H1 (cell line): ENCODE data around the gene NRP2. TPM values are rescaled to one million over a fixed set of nuclear protein-coding genes. Genes with fewer than 3 reads are reported as not detected.

ENCODE experiments used
- CTCF ChIA-PET: fragments of 300-600 bp; sonication (Branson Sonifier 250); formaldehyde crosslinking; loops from one replicate; lab custom pipeline; 2021; ENCODE audit not compliant: partially characterized antibody; lab: Charles Lee
- POLR2A ChIA-PET: fragments of 300-600 bp; sonication (Branson Sonifier 250); formaldehyde crosslinking; loops from one replicate; lab custom pipeline; 2021; ENCODE audit warnings: inconsistent platforms; ENCODE audit not compliant: partially characterized antibody; lab: Charles Lee
- DNase-seq, 2 experiments: peaks; one replicate each; pipeline versions ENCODE4 v3.0.0 to v3.0.0-alpha.2; 2010 to 2022; ENCODE audit warnings: low spot score in 2 of 2, low read depth in 1 of 2, mixed read lengths in 1 of 2
- FAIRE-seq: peaks from 2 replicates; lab custom pipeline; 2011; peaks lifted over from hg19 to GRCh38; lab: Jason Lieb, UNC
- H2AFZ ChIP-seq: 2 replicates; pipeline ENCODE4 v1.8.1; 2012; ENCODE audit warnings: low read length, inconsistent platforms
- H2AK5ac ChIP-seq: 2 replicates; pipeline ENCODE4 v1.6.1; 2013; ENCODE audit warnings: low read depth, low read length
- H2BK120ac ChIP-seq: replicated peaks from 2 replicates; pipeline ENCODE3; 2013; ENCODE audit warnings: low read depth, low read length, inconsistent platforms
- H2BK12ac ChIP-seq: 2 replicates; pipeline ENCODE4 v1.6.1; 2013; ENCODE audit warnings: low read depth, low read length
- H2BK15ac ChIP-seq: 2 replicates; pipeline ENCODE4 v1.6.1; 2013; ENCODE audit warnings: low read length
- H2BK20ac ChIP-seq: 2 replicates; pipeline ENCODE4 v1.6.1; 2013; ENCODE audit warnings: low read length
- H2BK5ac ChIP-seq: 2 replicates; pipeline ENCODE4 v1.6.1; 2013; ENCODE audit warnings: low read depth, low read length
- H3K14ac ChIP-seq: 2 replicates; pipeline ENCODE4 v1.6.1; 2013; ENCODE audit warnings: inconsistent platforms; ENCODE audit not compliant: insufficient read length
- H3K18ac ChIP-seq: 2 replicates; pipeline ENCODE4 v1.6.1; 2013; ENCODE audit warnings: low read length; ENCODE audit errors: extremely low read depth
- H3K23ac ChIP-seq: 2 replicates; pipeline ENCODE4 v1.6.1; 2013; ENCODE audit warnings: inconsistent platforms; ENCODE audit not compliant: insufficient read length
- H3K23me2 ChIP-seq: 2 replicates; pipeline ENCODE4 v1.6.1; 2013; ENCODE audit warnings: low read depth, low read length
- H3K27ac ChIP-seq: 2 replicates; pipeline ENCODE4 v1.6.1; 2011; ENCODE audit warnings: low read depth, low read length, inconsistent platforms
- H3K27me3 ChIP-seq, 4 experiments: replicated peaks in 1 of 4; 1 replicate in 1 of 4; 2 replicates in 3 of 4; pipeline versions ENCODE4 v1.6.1 to v1.8.1; 2011 to 2013; ENCODE audit warnings: low read length in 3 of 4, mild to moderate bottlenecking in 3 of 4, inconsistent platforms in 2 of 4, mixed read lengths in 2 of 4, moderate library complexity in 1 of 4; ENCODE audit not compliant: control insufficient read depth in 3 of 4, insufficient read depth in 3 of 4; ENCODE audit errors: extremely low read depth in 1 of 4
- H3K36me3 ChIP-seq, 4 experiments: 2 replicates each; pipeline versions ENCODE4 v1.6.1 to v1.8.1; 2011 to 2013; ENCODE audit warnings: mild to moderate bottlenecking in 4 of 4, low read length in 3 of 4, moderate library complexity in 2 of 4, control low read depth in 1 of 4, inconsistent platforms in 1 of 4; ENCODE audit not compliant: insufficient read depth in 4 of 4, control insufficient read depth in 2 of 4
- H3K4ac ChIP-seq: replicated peaks from 2 replicates; pipeline ENCODE3; 2013; ENCODE audit warnings: low read length, low read depth, mixed read lengths, inconsistent platforms; ENCODE audit not compliant: insufficient read length
- H3K4me1 ChIP-seq, 4 experiments: replicated peaks in 1 of 4; 1 replicate in 1 of 4; 2 replicates in 3 of 4; pipeline versions ENCODE4 v1.6.1 to v1.8.1; 2011 to 2013; ENCODE audit warnings: low read length in 3 of 4, inconsistent platforms in 2 of 4, mixed read lengths in 1 of 4; ENCODE audit not compliant: insufficient read depth in 4 of 4, control insufficient read depth in 3 of 4
- H3K4me2 ChIP-seq, 2 experiments: 2 replicates each; pipeline versions ENCODE4 v1.6.1 to v1.8.1; 2011 to 2013; ENCODE audit warnings: low read depth in 2 of 2, low read length in 2 of 2, control low read depth in 1 of 2, inconsistent platforms in 1 of 2, mild to moderate bottlenecking in 1 of 2; ENCODE audit not compliant: insufficient read depth in 1 of 2
- H3K4me3 ChIP-seq, 4 experiments: fragments of 200-600, 300-600 bp in 1 of 4; sonication (generic), shearing (Covaris generic), sonication (Bioruptor Twin) in 1 of 4; 2 replicates each; pipeline versions ENCODE4 v1.5.1 to v1.8.1; 2011 to 2016; ENCODE audit warnings: low read length in 4 of 4, low read depth in 3 of 4, control low read depth in 2 of 4, inconsistent platforms in 2 of 4, mild to moderate bottlenecking in 2 of 4, mixed read lengths in 1 of 4, moderate library complexity in 1 of 4; ENCODE audit not compliant: insufficient read depth in 2 of 4; ENCODE audit errors: extremely low read depth in 1 of 4
- H3K56ac ChIP-seq: replicated peaks from 2 replicates; pipeline ENCODE3; 2013; ENCODE audit warnings: low read depth, mild to moderate bottlenecking, mixed read lengths, low read length, inconsistent platforms; ENCODE audit not compliant: insufficient read length
- H3K79me1 ChIP-seq: 2 replicates; pipeline ENCODE4 v1.6.1; 2013; ENCODE audit warnings: low read depth, low read length, control low read depth
- H3K79me2 ChIP-seq, 2 experiments: 2 replicates each; pipeline versions ENCODE4 v1.6.1 to v1.8.1; 2012 to 2013; ENCODE audit warnings: low read length in 2 of 2, mild to moderate bottlenecking in 2 of 2, inconsistent platforms in 1 of 2; ENCODE audit not compliant: insufficient read depth in 2 of 2, control insufficient read depth in 1 of 2
- H3K9ac ChIP-seq, 4 experiments: replicated peaks in 1 of 4; 1 replicate in 1 of 4; 2 replicates in 3 of 4; pipeline versions ENCODE4 v1.6.1 to v1.8.1; 2011 to 2013; ENCODE audit warnings: low read depth in 3 of 4, low read length in 3 of 4, control low read depth in 2 of 4, mild to moderate bottlenecking in 2 of 4, moderate library complexity in 2 of 4, inconsistent platforms in 1 of 4; ENCODE audit errors: extremely low read depth in 1 of 4
- H3K9me3 ChIP-seq, 2 experiments: 2 replicates each; pipeline versions ENCODE4 v1.6.1 to v1.8.1; 2012 to 2013; ENCODE audit warnings: mild to moderate bottlenecking in 2 of 2, moderate library complexity in 2 of 2, control low read depth in 1 of 2, inconsistent platforms in 1 of 2, low read depth in 1 of 2, low read length in 1 of 2, mixed read lengths in 1 of 2; ENCODE audit not compliant: insufficient read depth in 2 of 2
- H4K20me1 ChIP-seq, 2 experiments: replicated peaks in 1 of 2; 2 replicates each; pipeline versions ENCODE3 to v1.8.1; 2011 to 2013; ENCODE audit warnings: inconsistent platforms in 2 of 2, low read length in 2 of 2, mild to moderate bottlenecking in 1 of 2; ENCODE audit not compliant: insufficient read depth in 2 of 2, control insufficient read depth in 1 of 2
- H4K5ac ChIP-seq: 2 replicates; pipeline ENCODE4 v1.6.1; 2013; ENCODE audit warnings: low read length, low read depth, mixed read lengths, inconsistent platforms; ENCODE audit not compliant: insufficient read length
- H4K8ac ChIP-seq: 2 replicates; pipeline ENCODE4 v1.8.0; 2013; ENCODE audit warnings: mild to moderate bottlenecking, moderate library complexity, low read length, inconsistent platforms; ENCODE audit not compliant: insufficient read depth; ENCODE audit errors: extremely low read depth
- H4K91ac ChIP-seq: replicated peaks from 2 replicates; pipeline ENCODE3; 2013; ENCODE audit warnings: low read length, mixed read lengths, inconsistent platforms; ENCODE audit not compliant: insufficient read length
- ATF3 ChIP-seq: IDR thresholded peaks from 2 replicates; pipeline ENCODE4 v1.6.1; 2011; ENCODE audit warnings: low read depth, mild to moderate bottlenecking, low read length; ENCODE audit not compliant: insufficient read depth
- BACH1 ChIP-seq: IDR thresholded peaks from 2 replicates; pipeline ENCODE4 v1.6.1; 2012; ENCODE audit warnings: low read length, improper control_type of control experiment
- CBX8 ChIP-seq: fragments of 300-800, 300-1000 bp; sonication (generic); IDR thresholded peaks from 2 replicates; pipeline ENCODE4 v1.7.1; 2016; ENCODE audit warnings: low read depth, low read length, borderline replicate concordance
- EP300 ChIP-seq, 2 experiments: IDR thresholded peaks; 1 replicate in 1 of 2; 2 replicates in 1 of 2; pipeline ENCODE4 v1.6.1; 2011 to 2012; ENCODE audit warnings: low read depth in 2 of 2, low read length in 2 of 2, mild to moderate bottlenecking in 2 of 2, borderline replicate concordance in 1 of 2, inconsistent platforms in 1 of 2, moderate library complexity in 1 of 2
- FOSL1 ChIP-seq: IDR thresholded peaks from 2 replicates; pipeline ENCODE4 v1.6.1; 2011; ENCODE audit warnings: mild to moderate bottlenecking, low read depth, low read length, moderate library complexity; ENCODE audit not compliant: insufficient read depth
- GABPA ChIP-seq: IDR thresholded peaks from 2 replicates; pipeline ENCODE4 v1.6.1; 2011; ENCODE audit warnings: mild to moderate bottlenecking, low read length, moderate library complexity, borderline replicate concordance; ENCODE audit not compliant: insufficient read depth
- HDAC6 ChIP-seq: IDR thresholded peaks from one replicate; pipeline ENCODE4 v1.7.1; 2012; ENCODE audit warnings: low read depth, mild to moderate bottlenecking, inconsistent platforms, low read length, moderate library complexity
- JUND ChIP-seq: IDR thresholded peaks from 2 replicates; pipeline ENCODE4 v1.6.1; 2011; ENCODE audit warnings: mild to moderate bottlenecking, improper control_type of control experiment, low read length
- KDM4A ChIP-seq: IDR thresholded peaks from one replicate; pipeline ENCODE4 v1.7.1; 2012; ENCODE audit warnings: low read depth, mild to moderate bottlenecking, moderate library complexity, low read length, inconsistent platforms; ENCODE audit not compliant: severe bottlenecking
- NRF1 ChIP-seq: IDR thresholded peaks from 2 replicates; pipeline ENCODE4 v1.6.1; 2011; ENCODE audit warnings: mild to moderate bottlenecking, low read depth, low read length, improper control_type of control experiment
- PHF8 ChIP-seq: fragments of 200-600 bp; sonication (generic); conservative IDR thresholded peaks from 2 replicates; pipeline ENCODE4 v1.7.1; 2012; ENCODE audit warnings: low read depth, mild to moderate bottlenecking, inconsistent platforms, low read length, moderate library complexity
- SP2 ChIP-seq: IDR thresholded peaks from 2 replicates; pipeline ENCODE4 v1.6.1; 2012; ENCODE audit warnings: mild to moderate bottlenecking, low read length, inconsistent platforms
- TEAD4 ChIP-seq: IDR thresholded peaks from 2 replicates; pipeline ENCODE4 v1.6.1; 2012; ENCODE audit warnings: low read depth, low read length, inconsistent platforms, mixed read lengths
- WGBS, 2 experiments: shearing (Covaris generic) in 1 of 2; methylation state at CpG; one replicate each; pipeline versions ENCODE4 v1.1.6 to v1.1.7; 2013 to 2015; ENCODE audit warnings: low lambda C conversion rate in 2 of 2, mixed read lengths in 2 of 2, inconsistent platforms in 1 of 2, low coverage in 1 of 2, missing lambda C conversion rate in 1 of 2; ENCODE audit not compliant: insufficient replicate concordance in 2 of 2, insufficient coverage in 1 of 2, insufficient read length in 1 of 2; ENCODE audit errors: extremely low coverage in 1 of 2, missing lambda C conversion rate in 1 of 2; 5-methylcytosine and 5-hydroxymethylcytosine counted together
- polyA plus RNA-seq, 7 experiments: library from polyadenylated mRNA; depleted of rRNA in 3 of 7; stranded (reverse) in 5 of 7; unstranded in 2 of 7; fragments of >200 nt in 5 of 7; fragments of 200-250 nt in 2 of 7; gene quantifications; 1 replicate in 5 of 7; 2 replicates in 1 of 7; 4 replicates in 1 of 7; pipeline versions ENCODE4 v1.2.1 to v1.2.3, GENCODE V29; 2011 to 2013; ENCODE audit warnings: missing spikeins in 2 of 7, mixed read lengths in 2 of 7
- total RNA-seq: library from RNA; stranded (reverse); fragmentation: NEBNext Ultra II Directional; extraction: Animal tissue kit (Norgen Biotek cat#: 25700); gene quantifications from 2 replicates; pipeline ENCODE4 v1.2.1, GENCODE V29; 2021

The NRP2 gene
- total and polyA plus RNA-seq, 2 of the 8 experiments (the other 6 are each of a cell fraction or from before 2014, with no cell fraction given): 32.0 to 37.8 TPM

GRCh38 chr2:205730191-205730590 is 47.9 kb downstream of the NRP2 start:
- H3K4me1 ChIP-seq: peaks cover 4 to 28% (median 17%) of the 10 kb centered on the region in 4 experiments
- H3K14ac ChIP-seq: no peak overlapping the region
- no peak overlapping the region for H3K23ac ChIP-seq
- no peak overlapping the region for H4K91ac ChIP-seq
- no peak overlapping the region for H2BK20ac ChIP-seq
- peak overlapping the region; percentile 49; the same call in 1 of the 2 replicates for H3K18ac ChIP-seq
- 0 out of 2 replicates have a peak overlapping the region, but pooled peaks have one; percentile 63 for H2BK12ac ChIP-seq
- H3K27ac ChIP-seq: no peak overlapping the region; the same call in 1 of the 2 replicates
- no peak overlapping the region for H3K56ac ChIP-seq
- H3K4ac ChIP-seq: no peak overlapping the region
- H3K9me3 ChIP-seq: no peaks in the 10 kb centered on the region
- no peak overlapping the region; the same call in 1 of the 2 replicates for H4K8ac ChIP-seq
- H2AFZ ChIP-seq: no peak overlapping the region
- peaks cover 3% of the 10 kb centered on the region; the same call in 1 of the 2 replicates for H3K79me1 ChIP-seq
- peaks cover 4 to 48% (median 36%) of the 10 kb centered on the region in 4 experiments for H3K36me3 ChIP-seq
- no peak overlapping the region for H2AK5ac ChIP-seq
- 0 out of 2 replicates have a peak overlapping the region, but pooled peaks have one; percentile 41 for H2BK5ac ChIP-seq
- ChIA-PET POLR2A (interaction anchor here (0.6 kb wide), 1 partner anchor 10 kb away, joined by 3 read pairs; no protein-coding TSS in a partner anchor), CTCF (interaction anchor here (6.7 kb wide), 1 partner anchor 11 kb away, joined by 82 read pairs; no protein-coding TSS in a partner anchor)
- peak overlapping the region; percentile 5 for H4K5ac ChIP-seq
- no peak for DNase-seq
- no peaks in the 10 kb centered on the region for H4K20me1 ChIP-seq
- H3K4me2 ChIP-seq: peak overlapping the region in 1 of 2 experiments; percentile 10; a peak in 1 of 4 replicates
- H3K9ac ChIP-seq: no peak overlapping the region
- no peak overlapping the region for H3K4me3 ChIP-seq
- FAIRE-seq: no peak
- no peaks in the 10 kb centered on the region for H3K27me3 ChIP-seq
- no peaks in the 10 kb centered on the region for H3K79me2 ChIP-seq
- WGBS, 2 experiments: 86% methylated on average over 7 of the region's 9 CpGs; no CpG with 5 or more reads in 1 of the 2 experiments
- H3K23me2 ChIP-seq: no peaks in the 10 kb centered on the region
- 0 out of 2 replicates have a peak overlapping the region, but pooled peaks have one; percentile 62 for H2BK15ac ChIP-seq
- H2BK120ac ChIP-seq: no peak overlapping the region
- TF ChIP-seq SP2 (no peak), KDM4A (no peak), GABPA (no peak), EP300 (IDR thresholded peaks at IDR 0.05; ENCODE audit: borderline replicate concordance in 1 of 2, low read depth in 2 of 2, low read length in 2 of 2) (no peak), BACH1 (no peak), PHF8 (no peak), HDAC6 (no peak), JUND (no peak), FOSL1 (no peak), TEAD4 (no peak), NRF1 (no peak), CBX8 (no peak), ATF3 (no peak)
